Measurements from ENCODE around the gene ZC3H14.

The ZC3H14 gene

GRCh38 chr14:88551094-88551870 lies 11.6 kb upstream of the ZC3H14 start:
- DNase-seq (ENCODE audit: low read depth in 2 of 2), result peak; percentile 37 to 46

- DNase-seq (ENCODE audit: low read depth in 2 of 2), result no peak
These were observed 10.8 kb upstream of the ZC3H14 start for GRCh38 chr14:88551980-88552431.

- no peak for DNase-seq (ENCODE audit: low read depth in 2 of 2)
These were observed 10.0 kb upstream of the ZC3H14 start for GRCh38 chr14:88552876-88553275.

GRCh38 chr14:88553886-88554456 lies 8.9 kb upstream of the ZC3H14 start:
- no peak for DNase-seq (ENCODE audit: low read depth in 2 of 2)

- DNase-seq (ENCODE audit: low read depth in 2 of 2), result no peak
These were observed 8.2 kb upstream of the ZC3H14 start, which contains the start of gene PTPN21 for GRCh38 chr14:88554457-88555286. TSS of gene PTPN21 (minus strand) at chr14:88555007. CDS start at chr14:88550417, 4,590 bp downstream.

GRCh38 chr14:88556581-88556980 lies 6.3 kb upstream of the ZC3H14 start:
- no peak for DNase-seq (ENCODE audit: low read depth in 2 of 2)

- no peak for DNase-seq (ENCODE audit: low read depth in 2 of 2)
These were observed 3.0 kb upstream of the ZC3H14 start for GRCh38 chr14:88559852-88560251.

GRCh38 chr14:88562532-88562830 lies 356 bp upstream of the ZC3H14 start:
- DNase-seq (ENCODE audit: low read depth in 2 of 2), result no peak

- no peak for DNase-seq (ENCODE audit: low read depth in 2 of 2)
These were observed 1.0 kb downstream of the ZC3H14 start for GRCh38 chr14:88563845-88564244.

- no peak for DNase-seq (ENCODE audit: low read depth in 2 of 2)
These were observed 2.6 kb downstream of the ZC3H14 start for GRCh38 chr14:88565427-88565826.

GRCh38 chr14:88568196-88568595 lies 5.4 kb downstream of the ZC3H14 start:
- DNase-seq (ENCODE audit: low read depth in 2 of 2), result no peak

GRCh38 chr14:88572117-88572516 lies 9.3 kb downstream of the ZC3H14 start:
- DNase-seq (ENCODE audit: low read depth in 2 of 2), result no peak

GRCh38 chr14:88576222-88576621 lies 13.4 kb downstream of the ZC3H14 start:
- no peak for DNase-seq (ENCODE audit: low read depth in 2 of 2)

- DNase-seq (ENCODE audit: low read depth in 2 of 2), result no peak
These were observed 21.6 kb downstream of the ZC3H14 start for GRCh38 chr14:88584451-88584850.

GRCh38 chr14:88588081-88588480 lies 25.2 kb downstream of the ZC3H14 start:
- DNase-seq (ENCODE audit: low read depth in 2 of 2), result no peak

GRCh38 chr14:88590173-88590572 lies 27.3 kb downstream of the ZC3H14 start:
- DNase-seq (ENCODE audit: low read depth in 2 of 2), result no peak

- no peak for DNase-seq (ENCODE audit: low read depth in 2 of 2)
These were observed 29.2 kb downstream of the ZC3H14 start for GRCh38 chr14:88592031-88592430.

- no peak for DNase-seq (ENCODE audit: low read depth in 2 of 2)
These were observed 34.2 kb downstream of the ZC3H14 start for GRCh38 chr14:88597038-88597437.

- DNase-seq (ENCODE audit: low read depth in 2 of 2), result no peak
These were observed 34.8 kb downstream of the ZC3H14 start for GRCh38 chr14:88597601-88598000.

- no peak for DNase-seq (ENCODE audit: low read depth in 2 of 2)
These were observed 35.3 kb downstream of the ZC3H14 start for GRCh38 chr14:88598097-88598675.

- no peak for DNase-seq (ENCODE audit: low read depth in 2 of 2)
These were observed 36.5 kb downstream of the ZC3H14 start for GRCh38 chr14:88599326-88599725.

- peak; percentile 10 to 20 for DNase-seq (ENCODE audit: low read depth in 2 of 2)
These were observed 37.1 kb downstream of the ZC3H14 start for GRCh38 chr14:88599761-88600439.
